HUDEP-2 (cell line): ENCODE measurements around the gene CLNK.

Source experiments
- DNase-seq, 76 experiments: peaks; one replicate each; lab custom pipeline; 2025; ENCODE audit not compliant: unreplicated experiment in 76 of 76; lab: John Stamatoyannopoulos, UW

Gene CLNK

GRCh38 chr4:10701702-10702460, 17.3 kb upstream of the CLNK start:
- no peak for DNase-seq

DNA sequence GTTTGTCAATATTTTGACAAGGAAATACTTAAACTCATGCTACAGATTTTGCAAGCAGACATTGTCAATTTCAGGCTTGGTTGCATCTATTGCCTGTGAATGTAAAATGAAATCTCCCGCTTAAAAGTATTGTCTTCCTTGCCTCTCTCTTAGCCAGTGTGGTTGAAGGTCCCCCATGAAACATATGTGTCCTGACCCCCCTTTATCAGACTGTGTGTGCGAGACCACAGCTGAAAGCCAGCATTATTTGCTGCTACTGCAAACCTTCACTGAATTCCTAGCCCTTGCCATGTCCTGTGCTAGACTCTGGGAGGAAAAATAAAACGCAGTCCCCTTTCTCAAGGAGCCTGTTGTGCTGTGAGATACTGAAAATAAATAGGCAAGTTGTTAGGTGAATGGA, 16.6 kb upstream of the CLNK start:
- DNase-seq = no peak

DNA sequence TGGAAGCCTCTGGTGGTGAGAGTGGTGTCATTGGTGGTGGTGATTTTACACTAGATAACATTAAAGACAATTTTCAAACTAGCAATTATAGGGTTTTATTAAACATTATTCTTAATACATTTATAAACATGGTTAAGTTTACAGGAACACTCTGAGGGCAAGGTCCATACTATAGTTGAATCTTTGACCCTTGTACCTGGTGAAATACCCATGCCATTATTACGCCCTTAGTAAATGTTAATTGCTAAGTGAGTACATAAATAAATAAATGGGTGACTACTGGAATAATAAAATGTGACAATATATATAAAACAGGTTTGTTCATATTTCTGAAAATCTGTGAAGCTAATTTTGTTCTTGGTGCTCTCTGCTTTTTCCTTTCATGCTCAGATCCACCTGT, 13.6 kb upstream of the CLNK start:
- DNase-seq = no peak

DNA sequence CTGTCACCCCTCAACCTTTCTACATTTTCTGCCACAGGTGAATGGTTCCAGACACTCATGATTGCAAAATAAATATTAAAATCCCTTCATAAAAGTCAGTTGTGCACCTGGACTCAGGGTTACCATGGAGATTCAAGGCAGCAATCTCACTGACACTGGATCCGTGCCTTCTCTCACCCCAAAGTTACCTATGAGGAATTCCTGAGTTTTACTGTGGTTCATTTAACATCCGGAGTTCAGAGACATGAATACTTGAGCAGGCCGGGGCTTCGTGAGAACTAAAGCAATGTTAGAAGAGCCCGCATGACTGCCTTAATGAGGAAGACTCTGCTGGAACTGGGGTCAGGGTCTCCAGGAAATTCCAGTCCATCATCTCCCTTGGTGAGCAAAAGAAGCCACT, 12.5 kb upstream of the CLNK start:
- DNase-seq = no peak

GRCh38 chr4:10696253-10696652, 11.7 kb upstream of the CLNK start:
- DNase-seq = no peak

DNA sequence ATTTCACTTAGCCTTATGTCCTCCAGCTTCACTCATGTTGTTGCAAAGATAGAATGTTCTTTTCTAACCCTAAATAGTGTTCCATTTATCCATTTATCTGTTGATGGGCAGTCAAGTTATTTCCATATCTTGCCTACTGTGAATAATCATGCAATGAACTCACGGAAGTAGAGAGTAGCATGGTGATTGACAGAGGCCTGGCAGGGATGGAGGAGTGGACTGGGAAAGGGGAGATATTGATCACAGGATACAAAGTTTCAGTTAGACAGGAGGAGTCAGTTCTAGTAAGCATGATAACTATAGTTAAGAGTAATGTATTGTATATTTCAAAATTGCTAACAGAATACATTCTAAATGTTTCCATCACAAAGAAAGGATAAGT, 10.3 kb upstream of the CLNK start:
- no peak for DNase-seq

DNA sequence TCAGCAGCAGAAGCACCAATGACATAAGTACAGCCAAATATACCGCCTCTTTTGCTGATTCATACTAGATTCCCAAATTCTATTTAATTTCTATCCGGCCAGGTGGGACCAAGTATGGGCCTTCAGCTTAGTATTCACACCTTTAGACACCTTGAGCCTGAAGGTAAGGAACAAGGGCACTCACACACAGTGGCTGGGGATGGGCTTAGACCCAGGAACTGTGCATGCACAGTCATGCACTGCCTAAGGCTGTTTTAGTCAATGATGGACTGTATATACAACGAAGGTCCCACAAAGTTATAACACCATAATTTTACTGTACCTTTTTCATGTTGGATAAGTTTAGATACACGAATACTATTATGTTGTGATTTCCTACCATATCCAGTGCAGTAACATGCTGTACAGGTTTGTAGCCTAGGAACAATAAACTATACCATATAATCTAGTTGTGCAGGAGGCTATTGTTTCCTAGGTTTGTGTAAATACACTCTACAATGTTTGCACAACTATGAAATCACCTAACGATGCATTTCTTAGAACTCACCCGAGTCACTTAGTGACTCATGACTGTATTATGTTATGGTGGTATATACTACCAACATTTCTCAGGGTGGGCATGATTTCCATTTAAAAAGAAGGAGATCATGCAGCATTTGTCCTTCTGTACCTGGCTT, 9.7 kb upstream of the CLNK start:
- DNase-seq = no peak

GRCh38 chr4:10691651-10692050, 7.1 kb upstream of the CLNK start:
- no peak for DNase-seq

GRCh38 chr4:10690185-10690907, 5.8 kb upstream of the CLNK start:
- DNase-seq = no peak

DNA sequence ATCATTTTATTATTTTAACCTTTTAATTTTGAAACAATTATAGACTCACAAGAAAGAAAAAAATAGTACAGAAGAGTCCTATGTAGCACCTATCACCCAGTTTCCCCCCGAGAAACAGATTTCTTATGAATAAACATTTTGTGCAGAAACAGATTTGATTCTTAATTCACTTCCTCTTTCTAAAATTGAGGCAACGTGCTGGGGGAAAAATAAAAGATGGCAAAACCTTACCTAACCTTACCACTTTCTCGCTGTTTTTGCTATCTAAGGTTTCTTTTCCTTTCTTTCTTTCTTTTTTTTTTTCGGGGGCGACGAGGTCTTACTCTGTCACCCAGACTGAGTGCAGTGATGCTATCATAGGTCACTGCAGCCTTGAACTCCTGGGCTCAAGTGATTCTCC, 4.3 kb upstream of the CLNK start:
- no peak for DNase-seq

- DNase-seq = no peak
Measured at GRCh38 chr4:10688022-10688421, 3.5 kb upstream of the CLNK start.

DNA sequence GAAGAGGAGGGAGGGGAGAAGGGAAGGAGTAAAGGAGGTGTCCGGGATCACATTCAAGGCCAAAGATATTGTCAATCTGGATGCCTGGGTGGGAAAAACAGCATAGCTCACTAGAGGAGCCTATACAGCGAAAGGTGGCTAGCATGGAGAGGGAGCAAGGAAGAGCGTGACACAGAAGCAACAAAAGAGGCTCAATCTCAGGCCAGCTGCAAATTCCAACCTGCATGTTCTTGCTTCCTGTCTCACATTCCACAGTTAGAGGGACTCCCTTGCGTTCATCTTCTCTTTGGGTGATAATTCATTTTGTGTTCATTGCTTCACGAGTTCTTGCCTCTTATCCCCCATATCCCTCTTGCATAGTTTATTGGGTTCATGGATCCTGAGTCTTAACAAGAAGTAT, 3.0 kb upstream of the CLNK start:
- DNase-seq = no peak

GRCh38 chr4:10682397-10682796, 2.2 kb downstream of the CLNK start:
- DNase-seq = no peak

- no peak for DNase-seq
Measured at GRCh38 chr4:10677796-10678497, 6.6 kb downstream of the CLNK start.

GRCh38 chr4:10673817-10674369, 10.7 kb downstream of the CLNK start:
- DNase-seq = no peak

- DNase-seq = no peak
Measured at GRCh38 chr4:10672379-10672778, 12.2 kb downstream of the CLNK start.

DNA sequence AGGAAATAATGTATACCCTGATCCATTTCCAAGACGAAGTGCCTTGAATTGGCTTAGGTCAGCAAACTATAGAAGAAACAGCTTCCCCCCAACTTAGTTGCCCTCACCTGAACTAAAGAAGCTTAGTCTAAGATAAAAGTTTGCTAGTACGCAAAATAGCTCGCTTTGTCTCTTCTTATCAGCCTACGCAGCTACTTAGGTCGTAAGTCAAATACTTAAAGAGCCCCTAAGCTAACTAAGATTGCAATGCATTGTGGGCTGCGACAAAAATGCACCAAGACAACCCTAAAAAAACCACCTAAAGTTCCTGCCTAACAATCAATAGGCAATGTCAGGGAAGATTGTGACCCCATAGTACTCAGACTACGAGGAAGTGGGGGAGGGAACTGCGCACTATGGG, 12.8 kb downstream of the CLNK start:
- no peak for DNase-seq

DNA sequence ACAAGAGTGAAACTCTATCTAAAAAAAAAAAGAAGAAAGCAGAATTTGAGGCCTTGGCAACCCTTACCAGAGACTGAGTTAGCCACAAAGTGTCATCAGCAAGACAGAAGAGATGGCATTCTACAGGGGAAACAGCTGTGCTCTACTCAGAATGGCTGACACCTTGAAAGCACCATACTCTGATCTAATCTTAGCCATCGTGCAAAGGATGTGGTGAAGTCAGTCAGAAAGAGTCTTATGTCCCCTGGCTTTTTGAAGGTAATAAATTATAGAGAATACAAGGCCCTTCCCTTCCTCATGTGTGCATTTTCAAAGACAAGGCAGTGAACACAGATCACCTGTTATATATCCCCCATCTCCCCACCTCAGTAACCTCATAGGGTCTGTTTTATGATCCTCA, 13.2 kb downstream of the CLNK start:
- no peak for DNase-seq

DNA sequence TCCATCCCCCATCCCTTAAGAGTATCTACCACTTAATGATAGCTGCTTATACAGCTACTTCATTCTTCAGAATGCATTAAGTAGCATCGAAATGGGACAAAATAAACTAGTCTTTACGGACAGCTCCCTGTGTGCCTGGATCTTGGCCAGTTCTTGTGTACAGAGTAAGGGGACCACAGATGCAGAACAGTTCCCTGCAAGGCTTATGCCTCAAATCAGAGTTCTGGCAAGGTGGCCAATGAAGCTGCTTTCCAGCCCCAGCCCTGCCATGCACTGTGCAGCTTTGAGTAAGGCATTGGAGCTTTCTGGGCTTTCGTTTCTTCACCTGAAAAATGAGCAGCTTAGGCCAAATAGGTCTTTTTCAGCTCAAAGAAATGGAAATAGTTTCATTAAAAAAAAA, 14.2 kb downstream of the CLNK start:
- no peak for DNase-seq

DNA sequence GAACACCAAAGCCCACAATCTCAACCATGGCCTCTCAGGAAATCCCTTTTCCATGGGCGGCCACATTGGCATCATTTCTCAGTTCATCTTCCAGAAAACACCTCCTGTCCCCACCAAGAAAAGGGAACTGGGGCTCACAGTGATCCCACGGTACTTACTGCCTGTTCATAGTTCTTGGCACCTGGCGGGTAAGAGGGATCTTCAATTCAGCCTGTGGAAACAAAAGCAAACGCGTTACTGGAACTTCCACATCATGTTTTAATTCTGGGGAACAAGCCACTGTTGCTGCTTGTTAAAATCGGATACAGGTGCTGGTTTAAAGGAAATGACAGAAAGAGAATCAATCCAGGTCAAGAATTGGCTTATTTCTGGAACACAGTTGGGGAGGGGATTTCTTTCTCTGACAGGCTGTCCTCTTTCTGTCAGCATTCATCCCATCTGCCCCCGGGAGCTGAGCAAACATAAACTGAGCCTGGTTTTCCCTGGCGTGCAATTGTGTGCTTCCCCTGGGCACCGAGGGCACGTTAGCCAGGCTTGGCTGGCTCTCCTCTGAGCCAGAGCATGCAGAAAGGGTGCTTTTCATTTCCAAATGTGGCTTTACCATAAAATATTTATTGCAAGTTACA, 16.8 kb downstream of the CLNK start:
- DNase-seq = no peak

GRCh38 chr4:10666616-10667015, 18.0 kb downstream of the CLNK start:
- no peak for DNase-seq
